ENCODE results near the gene TMEM167A.
"Not testable (repeated sequence)": the region's sequence is repeated elsewhere in the genome, so short reads cannot be mapped to it uniquely, and the experiment has no call there.

TMEM167A gene

GRCh38 chr5:83090169-83090568 is 13.0 kb upstream of the TMEM167A start:
- no peak for DNase-seq (ENCODE audit: low spot score)

GRCh38 chr5:83085106-83085505 is 7.9 kb upstream of the TMEM167A start:
- DNase-seq (ENCODE audit: low spot score), result no peak

- no peak for DNase-seq (ENCODE audit: low spot score)
Observed at GRCh38 chr5:83084336-83084735, 7.1 kb upstream of the TMEM167A start.

- DNase-seq (ENCODE audit: low spot score), result no peak
Observed at GRCh38 chr5:83082750-83083149, 5.6 kb upstream of the TMEM167A start.

- DNase-seq (ENCODE audit: low spot score), result no peak
Observed at GRCh38 chr5:83077662-83078261, 568 bp upstream of the TMEM167A start.

- DNase-seq (ENCODE audit: low spot score), result no peak
Observed at GRCh38 chr5:83072966-83073365, 4.2 kb downstream of the TMEM167A start.

- no peak for DNase-seq (ENCODE audit: low spot score)
Observed at GRCh38 chr5:83071286-83072051, 5.7 kb downstream of the TMEM167A start.

- no peak for DNase-seq (ENCODE audit: low spot score)
Observed at GRCh38 chr5:83069096-83069799, 7.9 kb downstream of the TMEM167A start.

- not testable (repeated sequence) for DNase-seq (ENCODE audit: low spot score)
Observed at GRCh38 chr5:83067377-83067776, 9.8 kb downstream of the TMEM167A start.

- DNase-seq (ENCODE audit: low spot score), result no peak
Observed at GRCh38 chr5:83066548-83067110, 10.6 kb downstream of the TMEM167A start.

GRCh38 chr5:83059341-83059740 is 17.9 kb downstream of the TMEM167A start:
- DNase-seq (ENCODE audit: low spot score), result no peak

- no peak for DNase-seq (ENCODE audit: low spot score)
Observed at GRCh38 chr5:83058726-83059125, 18.5 kb downstream of the TMEM167A start.

GRCh38 chr5:83055166-83055565 is 22.0 kb downstream of the TMEM167A start:
- DNase-seq (ENCODE audit: low spot score), result no peak

GRCh38 chr5:83050723-83051340 is 26.4 kb downstream of the TMEM167A start:
- no peak for DNase-seq (ENCODE audit: low spot score)

- DNase-seq (ENCODE audit: low spot score), result no peak
Observed at GRCh38 chr5:83049370-83049885, 27.8 kb downstream of the TMEM167A start.

GRCh38 chr5:83048811-83049210 is 28.4 kb downstream of the TMEM167A start:
- no peak for DNase-seq (ENCODE audit: low spot score)

GRCh38 chr5:83048277-83048676 is 28.9 kb downstream of the TMEM167A start:
- DNase-seq (ENCODE audit: low spot score), result no peak

GRCh38 chr5:83044926-83045325 is 32.3 kb downstream of the TMEM167A start:
- no peak for DNase-seq (ENCODE audit: low spot score)

GRCh38 chr5:83042507-83042906 is 34.7 kb downstream of the TMEM167A start:
- no peak for DNase-seq (ENCODE audit: low spot score)

GRCh38 chr5:83038924-83039323 is 38.3 kb downstream of the TMEM167A start:
- no peak for DNase-seq (ENCODE audit: low spot score)

- no peak for DNase-seq (ENCODE audit: low spot score)
Observed at GRCh38 chr5:83036991-83037575, 40.1 kb downstream of the TMEM167A start.

Data from hematopoietic multipotent progenitor cell treated with erythropoietin and hydrocortisone succinate and interleukin-3 and kit ligand, for 17 days (in vitro differentiated cells).